ENCODE results near the gene ENPP5.
"Not testable (repeated sequence)": the region's sequence is repeated elsewhere in the genome, so short reads cannot be mapped to it uniquely, and the experiment has no call there.

Gene ENPP5

DNA sequence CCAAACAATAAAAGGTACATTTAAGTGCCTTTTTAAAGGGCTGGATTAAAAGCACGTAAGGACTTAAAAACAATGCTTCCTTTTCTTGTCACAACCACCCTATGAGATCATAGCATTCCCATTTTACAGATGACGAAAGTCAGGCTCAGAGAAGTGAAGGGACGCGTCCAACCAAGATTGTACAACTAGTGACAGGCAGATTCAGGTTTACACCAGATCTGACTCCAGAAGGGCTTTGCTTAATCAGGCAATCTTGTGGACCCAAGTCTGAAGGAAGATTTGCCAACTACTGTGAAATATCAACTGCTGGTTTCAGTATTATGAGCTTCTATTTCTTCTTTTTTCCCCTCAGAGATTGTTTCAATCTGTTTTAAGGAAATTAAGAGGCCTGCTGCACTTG lies 40.1 kb downstream of the ENPP5 start:
- H3K4me3 ChIP-seq (ENCODE audit: low read length): no peak overlapping the region
- no peak for DNase-seq (ENCODE audit: low read depth)
- TF ChIP-seq CTCF (IDR thresholded peaks at IDR 0.05; ENCODE audit: insufficient read depth, low read depth, low read length, missing control alignments): no peak

- peak within 1 kb of the TSS; percentile 42 for H3K4me3 ChIP-seq (ENCODE audit: low read length)
- DNase-seq (ENCODE audit: low read depth): peak; percentile 73
- TF ChIP-seq CTCF (IDR thresholded peaks at IDR 0.05; ENCODE audit: insufficient read depth, low read depth, low read length, missing control alignments): no peak
Observed at GRCh38 chr6:46129629-46130511, 40.9 kb downstream of the ENPP5 start, which contains the start of gene ENPP4. TSS of gene ENPP4 (plus strand) at chr6:46129989. CDS start at chr6:46139584, 9,595 bp downstream.

DNA sequence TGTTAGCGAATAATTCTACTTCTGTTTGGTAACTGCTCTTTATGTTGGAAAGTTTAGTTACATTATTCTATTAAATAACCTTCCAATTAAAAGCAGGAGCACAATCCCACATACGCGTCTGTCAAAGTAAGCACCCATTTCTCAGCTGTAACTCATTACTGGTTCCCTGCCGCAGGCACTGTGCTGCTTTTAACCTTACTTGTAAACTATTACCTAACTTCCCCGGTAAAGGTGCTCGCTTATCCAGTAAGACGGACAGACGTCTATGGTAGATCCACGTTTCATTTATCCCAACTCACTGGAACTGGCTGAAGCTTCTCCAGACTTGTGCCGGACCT lies 41.5 kb downstream of the ENPP5 start:
- DNase-seq (ENCODE audit: low read depth): peak; percentile 48
- H3K4me3 ChIP-seq (ENCODE audit: low read length): peak overlapping the region; percentile 42
- no peak for TF ChIP-seq CTCF (IDR thresholded peaks at IDR 0.05; ENCODE audit: insufficient read depth, low read depth, low read length, missing control alignments)

DNA sequence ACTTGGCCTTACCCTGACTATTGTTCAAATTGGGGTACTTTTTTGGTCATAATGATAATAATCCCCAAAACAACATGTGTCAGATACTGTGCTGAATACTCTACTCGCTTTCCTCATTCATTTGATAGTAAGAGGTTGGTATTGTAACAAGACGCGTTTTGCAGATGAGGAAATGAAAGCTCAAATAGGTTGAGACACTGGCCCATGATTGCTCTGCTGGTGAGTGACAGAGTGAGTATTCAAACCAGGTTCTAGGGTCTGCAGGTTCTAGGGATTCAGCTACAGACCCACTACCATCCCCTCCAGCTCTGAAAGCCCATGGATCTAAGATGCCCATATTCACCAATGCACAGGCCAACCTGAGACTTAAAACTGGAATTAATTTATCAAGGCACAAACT lies 42.3 kb downstream of the ENPP5 start:
- no peak for TF ChIP-seq CTCF (IDR thresholded peaks at IDR 0.05; ENCODE audit: insufficient read depth, low read depth, low read length, missing control alignments)
- DNase-seq (ENCODE audit: low read depth): no peak
- no peak overlapping the region for H3K4me3 ChIP-seq (ENCODE audit: low read length)

GRCh38 chr6:46119679-46120078 lies 51.1 kb downstream of the ENPP5 start:
- not testable (repeated sequence) for H3K4me3 ChIP-seq (ENCODE audit: low read length); DNase-seq (ENCODE audit: low read depth)

GRCh38 chr6:46118836-46119235 lies 51.9 kb downstream of the ENPP5 start:
- no peak overlapping the region for H3K4me3 ChIP-seq (ENCODE audit: low read length)
- no peak for TF ChIP-seq CTCF (IDR thresholded peaks at IDR 0.05; ENCODE audit: insufficient read depth, low read depth, low read length, missing control alignments)
- DNase-seq (ENCODE audit: low read depth): no peak

DNA sequence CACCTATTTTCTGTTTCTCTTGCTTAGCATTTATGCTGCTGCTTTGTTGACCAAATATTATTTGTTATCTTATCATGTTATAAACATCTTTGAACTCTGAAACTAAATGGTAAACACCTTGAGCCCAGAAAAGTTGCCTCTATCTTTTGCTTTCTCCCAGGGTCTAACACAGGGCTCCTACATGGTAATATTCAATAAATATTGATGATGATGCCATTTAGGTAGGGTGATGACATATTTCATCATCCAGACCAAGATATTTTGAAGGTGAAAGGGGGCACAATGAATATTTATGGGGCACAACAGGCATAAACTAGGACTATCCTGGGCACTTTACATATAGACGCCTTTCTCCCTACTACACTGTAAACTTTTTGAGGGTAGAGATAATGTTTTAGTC lies 52.6 kb downstream of the ENPP5 start:
- TF ChIP-seq CTCF (IDR thresholded peaks at IDR 0.05; ENCODE audit: insufficient read depth, low read depth, low read length, missing control alignments): no peak
- no peak for DNase-seq (ENCODE audit: low read depth)
- H3K4me3 ChIP-seq (ENCODE audit: low read length): no peak overlapping the region

All from epithelial cell of esophagus (primary cell).